ENCODE measurements around the gene POLD4. TPM values are rescaled to one million over a fixed set of nuclear protein-coding genes. Genes with fewer than 3 reads are reported as not detected.

Gene POLD4
- total and polyA plus RNA-seq, 2 of the 13 experiments (the other 11 are each of a cell fraction or from before 2014, with no cell fraction given): 10.5 to 27.4 TPM

GRCh38 chr11:67373648-67374570 is 20.6 kb upstream of the POLD4 start (continued):
- TF ChIP-seq CEBPZ (IDR thresholded peaks at IDR 0.05; ENCODE audit: low read length) (no peak), FOSL1 (CRISPR knock-in tag; IDR thresholded peaks at IDR 0.05; ENCODE audit: borderline replicate concordance) (no peak; the same call in 1 of the 2 replicates), GPBP1L1 (CRISPR knock-in tag; IDR thresholded peaks at IDR 0.05) (no peak), STAT5B (CRISPR knock-in tag; IDR thresholded peaks at IDR 0.05) (no peak), CENPBD1 (CRISPR knock-in tag; IDR thresholded peaks at IDR 0.05; ENCODE audit: borderline replicate concordance, low read depth) (no peak), ZNF124 (CRISPR knock-in tag; IDR thresholded peaks at IDR 0.05) (no peak), TRIM24 (CRISPR knock-in tag; IDR thresholded peaks at IDR 0.05) (no peak), ZNF780A (CRISPR knock-in tag; IDR thresholded peaks at IDR 0.05) (no peak), USF2 (IDR thresholded peaks at IDR 0.05; ENCODE audit: low read depth, low read length) (no peak), USF2 (CRISPR knock-in tag; IDR thresholded peaks at IDR 0.05; ENCODE audit: borderline replicate concordance) (no peak), SOX13 (IDR thresholded peaks at IDR 0.05) (no peak), SOX13 (CRISPR knock-in tag; conservative IDR thresholded peaks at IDR 0.05 in 1 of 2, IDR thresholded peaks at IDR 0.05 in 1 of 2) (peak in 1 of 2 experiments; percentile 75; a peak in 2 of 4 replicates), REL (CRISPR knock-in tag; conservative IDR thresholded peaks at IDR 0.05) (no peak), ZNF468 (CRISPR knock-in tag; IDR thresholded peaks at IDR 0.05) (no peak), DR1 (CRISPR knock-in tag; IDR thresholded peaks at IDR 0.05) (no peak), ZNF572 (CRISPR knock-in tag; IDR thresholded peaks at IDR 0.05) (no peak), KLF6 (CRISPR knock-in tag; IDR thresholded peaks at IDR 0.05) (no peak), TEAD2 (CRISPR knock-in tag; IDR thresholded peaks at IDR 0.05) (no peak), UBTF (CRISPR knock-in tag; IDR thresholded peaks at IDR 0.05) (peak; percentile 40; the same call in 1 of the 2 replicates), TCF7 (IDR thresholded peaks at IDR 0.05; ENCODE audit: low read depth) (no peak)
